Left lung (tissue), 10 donors: ENCODE measurements around the gene DTD1. TPM values are rescaled to one million over a fixed set of nuclear protein-coding genes. Genes with fewer than 3 reads are reported as not detected.

Experiments
- ATAC-seq: fragments of 200-7000 bp; cut with Tn5 transposase; one replicate; pipeline ENCODE4 v1.9.1; 2020; ENCODE audit warnings: moderate library complexity
- DNase-seq, 4 donors: peaks; one replicate each; pipeline ENCODE4 v3.0.0-alpha.2; 2013 to 2020
- H3K27ac ChIP-seq, 2 donors: fragments of 200-600 bp; sonication (generic) in 1 of 2; one replicate each; pipeline versions ENCODE4 v1.5.0 to v1.8.0; 2020 to 2021
- H3K27me3 ChIP-seq, 2 donors: fragments of 200-600 bp; sonication (generic) in 1 of 2; one replicate each; pipeline versions ENCODE4 v1.5.0 to v1.8.0; 2020 to 2021
- H3K36me3 ChIP-seq, 2 donors: fragments of 200-600 bp; sonication (generic) in 1 of 2; one replicate each; pipeline versions ENCODE4 v1.5.0 to v1.8.0; 2020 to 2021
- H3K4me1 ChIP-seq, 2 donors: fragments of 200-600 bp; one replicate each; pipeline ENCODE4 v1.8.0; 2021
- H3K4me3 ChIP-seq, 2 donors: fragments of 200-600 bp; sonication (generic) in 1 of 2; one replicate each; pipeline versions ENCODE4 v1.5.0 to v1.8.0; 2020 to 2021; ENCODE audit warnings: mild to moderate bottlenecking in 1 of 2
- H3K9me3 ChIP-seq, 2 donors: fragments of 200-600 bp; sonication (generic) in 1 of 2; one replicate each; pipeline versions ENCODE4 v1.5.0 to v1.8.0; 2020 to 2021
- CTCF ChIP-seq, 2 donors: fragments of 200-600 bp; sonication (generic) in 1 of 2; IDR thresholded peaks; one replicate each; pipeline versions ENCODE4 v1.5.0 to v1.8.0; 2021; ENCODE audit warnings: antibody characterized with exemption in 2 of 2
- intact Hi-C, 2 donors: fragments of 100-400 bp; cut with DNase I; formaldehyde crosslinking; loops; one replicate each; pipeline versions ENCODE4 v1.11.2 to v1.14.2; 2022
- polyA plus RNA-seq, 6 donors: library from polyadenylated mRNA; unstranded; fragments of 120-200 nt; gene quantifications; one replicate each; pipeline ENCODE4 v1.2.1, GENCODE V29; 2013; ENCODE audit not compliant: insufficient read length in 6 of 6
- total RNA-seq, 2 donors: library from RNA; stranded (reverse); fragmentation: NEBNext Ultra II Directional; extraction: Animal tissue kit (Norgen Biotek cat#: 25700); gene quantifications; one replicate each; pipeline ENCODE4 v1.2.1, GENCODE V29; 2021
- donor health status: DM: no; HTN: yes; CAD: no.
- donor health status: DM: no; HTN: no; CAD: no.

Gene DTD1
- total and polyA plus RNA-seq, 8 donors = 14.8 to 27.5 (median 25.6) TPM

- Histone ChIP-seq H3K4me1 (peaks cover 0 to 3% of the 10 kb centered on the region in 2 donors), H3K4me3 (no peak overlapping the region), H3K27ac (no peak overlapping the region), H3K9me3 (no peaks in the 10 kb centered on the region), H3K36me3 (no peaks in the 10 kb centered on the region), H3K27me3 (no peaks in the 10 kb centered on the region)
- intact Hi-C loops = no loop called here
- no peak for DNase-seq
- no peak for ATAC-seq
- no peak for TF ChIP-seq CTCF (IDR thresholded peaks at IDR 0.05)
Observed at GRCh38 chr20:18702736-18703135, 114.9 kb downstream of the DTD1 start.

- no peaks in the 10 kb centered on the region for H3K36me3 ChIP-seq
- no peak overlapping the region for H3K4me3 ChIP-seq
- H3K27me3 ChIP-seq = no peaks in the 10 kb centered on the region
- peaks cover 0 to 3% of the 10 kb centered on the region in 2 donors for H3K4me1 ChIP-seq
- DNase-seq = no peak
- intact Hi-C loops = no loop called here
- no peaks in the 10 kb centered on the region for H3K9me3 ChIP-seq
- no peak for ATAC-seq
- no peak overlapping the region for H3K27ac ChIP-seq
- TF ChIP-seq CTCF (IDR thresholded peaks at IDR 0.05) = no peak
Observed at GRCh38 chr20:18705490-18705889, 117.6 kb downstream of the DTD1 start.

GRCh38 chr20:18705910-18706309 lies 118.1 kb downstream of the DTD1 start:
- H3K9me3 ChIP-seq = no peaks in the 10 kb centered on the region
- ATAC-seq (no peak), DNase-seq (no peak)
- no peaks in the 10 kb centered on the region for H3K27me3 ChIP-seq
- H3K36me3 ChIP-seq = no peaks in the 10 kb centered on the region
- H3K4me1 ChIP-seq = peaks cover 0 to 3% of the 10 kb centered on the region in 2 donors
- TF ChIP-seq CTCF (IDR thresholded peaks at IDR 0.05) = no peak
- intact Hi-C loops = no loop called here
- H3K4me3 ChIP-seq = no peak overlapping the region
- H3K27ac ChIP-seq = no peak overlapping the region

GRCh38 chr20:18712131-18712530 lies 124.3 kb downstream of the DTD1 start:
- Histone ChIP-seq H3K27me3 (no peaks in the 10 kb centered on the region), H3K4me1 (no peaks in the 10 kb centered on the region), H3K9me3 (no peaks in the 10 kb centered on the region), H3K27ac (no peak overlapping the region), H3K4me3 (no peak overlapping the region), H3K36me3 (no peaks in the 10 kb centered on the region)
- intact Hi-C loops = no loop called here
- DNase-seq (no peak), ATAC-seq (no peak)
- no peak for TF ChIP-seq CTCF (IDR thresholded peaks at IDR 0.05)

GRCh38 chr20:18712882-18713281 lies 125.0 kb downstream of the DTD1 start:
- Histone ChIP-seq H3K27ac (no peak overlapping the region), H3K4me3 (no peak overlapping the region), H3K36me3 (no peaks in the 10 kb centered on the region), H3K9me3 (no peaks in the 10 kb centered on the region), H3K4me1 (no peaks in the 10 kb centered on the region), H3K27me3 (no peaks in the 10 kb centered on the region)
- TF ChIP-seq CTCF (IDR thresholded peaks at IDR 0.05) = no peak
- intact Hi-C loops = no loop called here
- DNase-seq (no peak), ATAC-seq (no peak)
